Neural progenitor cell (in vitro differentiated cells): ENCODE measurements around the gene GNB5.

Experiments used
- CTCF ChIP-seq: fragments of 200-600 bp; sonication (generic); IDR thresholded peaks from 2 replicates; pipeline ENCODE4 v1.5.1; 2017; ENCODE audit warnings: antibody characterized with exemption, mild to moderate bottlenecking
- EZH2 ChIP-seq: fragments of 200-600 bp; sonication (generic); IDR thresholded peaks from 2 replicates; pipeline ENCODE4 v1.6.1; 2017; ENCODE audit warnings: antibody characterized with exemption, mild to moderate bottlenecking, moderate library complexity

GRCh38 chr15:52148403-52148802, 42.8 kb downstream of the GNB5 start:
- TF ChIP-seq CTCF (no peak), EZH2 (no peak)
